AG08396 (cell line): ENCODE data around the gene EEF1AKMT3.

Experiments used
- DNase-seq: peaks from one replicate; pipeline ENCODE4 v3.0.0; 2012; ENCODE audit warnings: low spot score, mixed read lengths

EEF1AKMT3 gene

DNA sequence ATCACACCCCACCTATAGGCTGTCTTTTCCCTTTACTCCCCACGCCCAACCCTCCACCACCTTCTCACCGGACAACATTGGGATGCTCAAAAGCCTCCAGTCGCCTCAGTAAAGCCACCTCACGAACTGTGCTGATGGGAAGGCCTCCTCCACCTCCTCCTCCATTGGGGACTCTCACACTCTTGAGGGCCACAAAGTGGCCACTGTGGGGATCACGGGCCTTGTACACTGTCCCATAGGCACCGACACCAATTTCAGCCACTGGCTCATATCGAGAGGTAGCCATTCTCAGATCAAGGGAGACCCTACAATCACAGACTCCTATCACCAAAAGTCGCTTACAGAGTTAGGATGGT is 21.0 kb upstream of the EEF1AKMT3 start:
- no peak for DNase-seq

DNA sequence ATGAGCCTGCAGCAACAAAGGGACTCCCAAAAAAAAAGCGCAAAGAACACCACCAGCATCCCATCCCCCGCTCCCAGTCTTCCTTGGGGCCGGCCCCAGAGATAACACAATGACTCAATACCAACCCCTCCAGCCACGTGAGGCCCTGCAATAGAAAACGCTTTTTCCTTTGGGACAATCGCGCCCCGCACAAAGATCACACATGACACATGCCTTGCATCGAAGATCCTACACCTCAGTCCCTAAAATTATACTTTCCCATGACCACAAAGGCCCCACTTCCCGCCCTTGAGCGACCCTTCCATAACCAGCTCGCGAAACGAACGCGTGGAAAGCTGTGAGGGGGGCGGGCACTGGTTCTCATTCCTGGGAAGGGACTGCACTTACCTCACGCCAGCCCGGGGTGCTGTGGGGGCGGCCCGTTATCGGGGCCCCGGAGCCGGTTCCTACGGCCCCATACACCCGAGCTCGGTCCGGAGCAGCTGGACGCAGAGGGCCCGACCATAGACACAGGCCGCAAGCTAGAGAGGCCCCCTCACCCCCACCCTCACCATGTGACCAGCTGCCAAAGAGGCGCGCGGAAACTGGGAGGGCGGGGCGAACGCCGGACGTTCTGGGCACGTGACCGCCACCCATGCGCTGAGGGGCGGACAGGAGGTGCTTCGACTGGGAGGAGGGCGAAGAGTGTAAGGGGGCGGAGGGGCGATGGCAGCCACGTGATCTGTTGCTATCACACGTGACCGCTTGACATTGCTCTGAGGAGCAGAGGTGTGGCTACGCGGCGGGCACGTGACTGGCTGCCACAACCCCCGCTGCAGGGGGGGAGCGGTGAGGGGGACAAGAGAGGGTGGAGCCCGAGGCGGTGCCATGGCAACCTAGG is 20.4 kb upstream of the EEF1AKMT3 start, which contains the start of gene CDK4:
CDK4 (minus strand) TSS at position 523 of the 880 bp plus-strand sequence. CDS start 593 bp downstream, outside the sequence.
- DNase-seq: peak; percentile 99

DNA sequence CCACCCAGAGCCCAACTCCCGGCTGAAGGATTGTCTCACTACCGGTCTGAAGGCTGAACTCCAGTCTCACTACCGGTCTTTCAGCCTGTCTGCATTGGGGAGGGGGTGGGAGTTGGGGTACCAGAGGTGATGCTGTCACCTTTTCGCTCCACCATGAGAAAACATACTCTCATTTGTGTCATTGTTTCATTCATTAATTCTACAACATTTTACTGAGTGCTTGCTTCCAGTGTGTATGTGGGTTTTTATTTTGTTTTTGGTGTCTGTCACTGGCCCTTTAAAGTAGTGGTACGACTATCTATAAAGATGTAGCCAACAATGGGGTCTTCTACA is 19.8 kb upstream of the EEF1AKMT3 start:
- DNase-seq: no peak

DNA sequence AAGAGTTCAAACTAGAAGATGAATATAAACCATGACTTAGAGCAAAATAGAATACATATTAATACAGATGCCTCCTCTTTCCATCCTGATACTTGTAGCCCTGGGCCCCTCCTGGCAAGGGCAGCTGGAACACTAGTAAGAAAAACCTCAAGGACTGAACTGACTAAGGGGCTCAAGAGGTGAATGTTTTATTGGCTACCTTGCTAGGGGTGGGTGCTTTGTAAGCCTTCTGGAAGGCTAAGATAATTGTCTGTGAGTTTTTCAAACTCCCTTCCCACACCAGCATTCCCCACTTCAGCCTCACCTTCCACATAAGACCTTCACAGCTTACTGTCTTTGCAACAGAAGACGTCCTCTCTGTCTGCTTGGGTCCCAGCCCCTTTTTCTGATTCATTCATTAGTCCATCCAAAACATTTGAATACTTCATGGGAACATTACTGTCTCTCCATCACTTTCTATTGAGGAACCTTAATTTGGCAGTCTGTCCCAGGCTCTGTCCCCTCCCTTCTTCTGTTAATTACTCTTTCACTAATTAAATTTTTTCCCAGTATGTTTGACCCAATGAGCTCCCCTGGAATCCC is 18.6 kb upstream of the EEF1AKMT3 start:
- no peak for DNase-seq

- no peak for DNase-seq
Observed at GRCh38 chr12:57754411-57755193, 17.8 kb upstream of the EEF1AKMT3 start, which contains the start of gene MARCHF9. Gene MARCHF9, plus strand, starts transcription at chr12:57755103. Its CDS starts 426 bp downstream, at chr12:57755529.

- no peak for DNase-seq
Observed at GRCh38 chr12:57755194-57755453, 17.3 kb upstream of the EEF1AKMT3 start.

GRCh38 chr12:57755454-57756372 is 16.7 kb upstream of the EEF1AKMT3 start:
- DNase-seq: no peak

- no peak for DNase-seq
Observed at GRCh38 chr12:57756406-57757341, 15.7 kb upstream of the EEF1AKMT3 start.

GRCh38 chr12:57757771-57758170 is 14.6 kb upstream of the EEF1AKMT3 start:
- DNase-seq: no peak

GRCh38 chr12:57758552-57759359 is 13.7 kb upstream of the EEF1AKMT3 start:
- DNase-seq: no peak

DNA sequence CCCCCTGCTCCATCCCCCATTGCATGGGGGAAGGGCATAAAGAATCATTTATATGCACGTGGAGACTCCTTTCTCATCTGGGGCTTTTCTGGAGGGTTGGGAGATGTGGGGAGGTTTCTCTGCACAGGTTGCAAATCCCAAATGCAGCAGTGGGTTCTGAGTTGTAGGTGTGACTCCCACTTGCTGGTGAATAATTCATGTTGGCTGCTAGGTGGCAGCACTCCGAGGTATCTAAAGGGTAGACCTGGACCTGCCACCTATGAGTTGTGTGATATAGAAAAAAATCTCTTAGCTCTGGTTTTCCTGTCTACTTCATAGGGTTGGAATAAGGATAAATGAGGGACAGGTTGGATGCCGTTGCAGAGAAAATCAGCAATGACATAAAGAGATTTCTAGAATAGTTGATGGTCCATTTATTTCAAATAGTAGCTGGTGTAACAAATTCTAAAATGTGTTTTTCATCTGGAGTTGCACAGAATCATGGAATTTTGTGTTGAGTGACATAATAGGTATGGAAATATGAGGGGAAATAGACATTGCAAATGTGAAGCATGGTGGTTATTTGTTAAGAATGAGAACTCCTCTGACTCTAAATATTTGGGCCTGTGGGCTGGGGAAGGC is 12.9 kb upstream of the EEF1AKMT3 start:
- DNase-seq: no peak

DNA sequence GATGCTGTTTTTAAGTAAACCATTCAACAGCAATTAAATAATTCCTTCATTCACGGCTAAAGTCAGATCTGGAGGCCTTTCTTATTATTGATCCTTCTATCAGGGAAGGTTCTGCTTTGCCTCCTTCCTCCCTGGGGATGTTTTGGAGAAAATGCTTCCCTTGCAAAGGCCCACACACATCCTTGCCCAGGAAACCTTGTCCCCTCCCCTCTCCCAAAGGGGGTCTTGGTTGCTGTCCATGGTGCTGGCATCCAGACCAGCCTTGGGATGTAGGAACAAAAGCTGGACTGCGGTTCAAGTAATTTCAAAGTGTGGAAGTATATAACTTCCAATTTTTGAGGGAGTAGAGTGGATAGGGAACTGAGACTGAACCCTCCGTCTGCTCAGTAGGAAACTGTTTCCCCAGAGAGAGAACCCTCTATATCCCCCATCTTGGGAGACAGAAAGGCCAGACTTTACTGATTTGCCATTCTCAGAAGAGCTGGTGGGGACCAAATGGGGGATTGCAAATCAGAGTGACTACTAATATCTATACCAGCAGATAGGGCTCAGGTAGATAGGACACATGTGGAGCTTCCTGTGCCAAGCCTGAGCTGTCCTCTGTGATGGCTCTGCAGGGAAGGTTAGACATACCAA is 11.9 kb upstream of the EEF1AKMT3 start:
- DNase-seq: no peak

- no peak for DNase-seq
Observed at GRCh38 chr12:57761391-57761998, 10.9 kb upstream of the EEF1AKMT3 start.

GRCh38 chr12:57762463-57762862 is 10.0 kb upstream of the EEF1AKMT3 start:
- no peak for DNase-seq

GRCh38 chr12:57763881-57764661 is 8.3 kb upstream of the EEF1AKMT3 start:
- no peak for DNase-seq

DNA sequence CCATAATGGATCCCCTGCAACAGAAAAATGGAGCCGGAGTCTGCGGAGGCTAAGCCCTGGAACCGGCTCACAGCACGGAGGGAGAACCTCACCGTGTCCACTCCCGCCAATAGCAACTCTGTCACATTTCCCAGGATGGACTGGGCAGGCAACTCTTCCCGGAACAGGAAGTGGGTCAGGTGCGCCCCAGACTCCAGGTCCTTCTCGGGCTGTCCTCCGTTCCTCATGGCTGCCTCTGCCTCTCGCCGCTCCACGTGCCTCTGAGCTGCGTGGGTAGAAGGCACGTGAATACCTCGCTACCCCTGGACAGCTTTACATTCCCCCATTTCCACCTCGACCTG is 7.8 kb upstream of the EEF1AKMT3 start:
- no peak for DNase-seq

- peak; percentile 51 for DNase-seq
Observed at GRCh38 chr12:57765003-57765697, 7.3 kb upstream of the EEF1AKMT3 start.
